Epithelial cell of esophagus (primary cell): Measurements from ENCODE around the gene TSHR.

Source experiments
- DNase-seq: peaks from one replicate; pipeline ENCODE4 v3.0.0; 2010; ENCODE audit warnings: low read depth
- H3K4me3 ChIP-seq: 2 replicates; pipeline ENCODE4 v1.5.1; 2011; ENCODE audit warnings: mild to moderate bottlenecking, low read length, control low read depth
- CTCF ChIP-seq: IDR thresholded peaks from 2 replicates; pipeline ENCODE4 v1.5.1; 2011; ENCODE audit warnings: low read depth, mild to moderate bottlenecking, low read length, control low read depth, inconsistent platforms; ENCODE audit not compliant: insufficient read depth; ENCODE audit errors: missing control alignments

TSHR gene

GRCh38 chr14:80979951-80980350 lies 24.5 kb downstream of the TSHR start:
- DNase-seq: no peak
- no peak overlapping the region for H3K4me3 ChIP-seq
- TF ChIP-seq CTCF: no peak

GRCh38 chr14:80981156-80981555 lies 25.7 kb downstream of the TSHR start:
- no peak overlapping the region for H3K4me3 ChIP-seq
- no peak for DNase-seq
- no peak for TF ChIP-seq CTCF

- no peak overlapping the region for H3K4me3 ChIP-seq
- no peak for DNase-seq
- TF ChIP-seq CTCF: no peak
Observed at GRCh38 chr14:80981673-80982072, 26.3 kb downstream of the TSHR start.

GRCh38 chr14:80982711-80983110 lies 27.3 kb downstream of the TSHR start:
- no peak overlapping the region for H3K4me3 ChIP-seq
- DNase-seq: no peak
- TF ChIP-seq CTCF: no peak

GRCh38 chr14:80987235-80988032 lies 32.0 kb downstream of the TSHR start:
- DNase-seq: peak; percentile 84
- TF ChIP-seq CTCF: peak; percentile 99
- no peak overlapping the region for H3K4me3 ChIP-seq

- no peak for TF ChIP-seq CTCF
- no peak overlapping the region for H3K4me3 ChIP-seq
- no peak for DNase-seq
Observed at GRCh38 chr14:80988192-80988591, 32.8 kb downstream of the TSHR start.
